HG03439 (cell line): ENCODE measurements around the gene RPS27.
"Not testable (repeated sequence)": the region's sequence is repeated elsewhere in the genome, so short reads cannot be mapped to it uniquely, and the experiment has no call there.

Experiments used
- ATAC-seq: cut with Tn5 transposase; IDR thresholded peaks from one replicate; pipeline ENCODE4 v1.9.1; 2021; ENCODE audit warnings: mild to moderate bottlenecking, moderate library complexity; ENCODE audit not compliant: unreplicated experiment

Gene RPS27

GRCh38 chr1:153985341-153985912 lies 5.1 kb upstream of the RPS27 start:
- no peak for ATAC-seq

GRCh38 chr1:153985941-153986761 lies 4.4 kb upstream of the RPS27 start, which contains the start of gene RAB13:
Gene RAB13, minus strand, starts transcription at chr1:153986339. Its CDS starts 103 bp downstream, at chr1:153986236.
- no peak for ATAC-seq

GRCh38 chr1:153987621-153988020 lies 2.9 kb upstream of the RPS27 start:
- ATAC-seq: no peak

- ATAC-seq: no peak
Measured at GRCh38 chr1:153991151-153991630, 629 bp downstream of the RPS27 start.

- ATAC-seq: no peak
Measured at GRCh38 chr1:153991806-153992205, 1.2 kb downstream of the RPS27 start.

- no peak for ATAC-seq
Measured at GRCh38 chr1:153995202-153995601, 4.6 kb downstream of the RPS27 start.

GRCh38 chr1:153995640-153996039 lies 5.1 kb downstream of the RPS27 start:
- ATAC-seq: no peak

- ATAC-seq: not testable (repeated sequence)
Measured at GRCh38 chr1:153996882-153997281, 6.3 kb downstream of the RPS27 start.

GRCh38 chr1:154000420-154000819 lies 9.9 kb downstream of the RPS27 start:
- ATAC-seq: no peak

- no peak for ATAC-seq
Measured at GRCh38 chr1:154006136-154006535, 15.6 kb downstream of the RPS27 start.

- no peak for ATAC-seq
Measured at GRCh38 chr1:154012129-154012528, 21.6 kb downstream of the RPS27 start.

- ATAC-seq: not testable (repeated sequence)
Measured at GRCh38 chr1:154012543-154012942, 22.0 kb downstream of the RPS27 start.

- ATAC-seq: no peak
Measured at GRCh38 chr1:154014154-154014907, 23.8 kb downstream of the RPS27 start.

- ATAC-seq: no peak
Measured at GRCh38 chr1:154019269-154019668, 28.7 kb downstream of the RPS27 start.

- ATAC-seq: no peak
Measured at GRCh38 chr1:154019940-154020339, 29.4 kb downstream of the RPS27 start.

GRCh38 chr1:154033697-154034096 lies 43.1 kb downstream of the RPS27 start:
- ATAC-seq: not testable (repeated sequence)
